Upper lobe of left lung (tissue), 4 donors: ENCODE data around the gene SORCS1.

Experiments
- EP300 ChIP-seq, 4 donors: sonication (generic); formaldehyde crosslinking; IDR thresholded peaks; one replicate each; pipeline ENCODE4 v1.5.1; 2017; ENCODE audit warnings: antibody characterized with exemption in 4 of 4, control low read depth in 2 of 4
- POLR2A ChIP-seq, 4 donors: fragments of 450-650 bp; IDR thresholded peaks; one replicate each; pipeline ENCODE4 v1.5.1; 2016 to 2017; ENCODE audit warnings: antibody characterized with exemption in 4 of 4, mild to moderate bottlenecking in 2 of 4
- TF ChIP-seq, protein P1 (sequence below), 6 experiments: fragments of 450-650 bp in 4 of 6; fragments of 200-600 bp in 2 of 6; sonication (generic) in 2 of 6; IDR thresholded peaks; one replicate each; pipeline ENCODE4 v1.5.1; 2016 to 2019; ENCODE audit warnings: antibody characterized with exemption in 6 of 6

DNA sequence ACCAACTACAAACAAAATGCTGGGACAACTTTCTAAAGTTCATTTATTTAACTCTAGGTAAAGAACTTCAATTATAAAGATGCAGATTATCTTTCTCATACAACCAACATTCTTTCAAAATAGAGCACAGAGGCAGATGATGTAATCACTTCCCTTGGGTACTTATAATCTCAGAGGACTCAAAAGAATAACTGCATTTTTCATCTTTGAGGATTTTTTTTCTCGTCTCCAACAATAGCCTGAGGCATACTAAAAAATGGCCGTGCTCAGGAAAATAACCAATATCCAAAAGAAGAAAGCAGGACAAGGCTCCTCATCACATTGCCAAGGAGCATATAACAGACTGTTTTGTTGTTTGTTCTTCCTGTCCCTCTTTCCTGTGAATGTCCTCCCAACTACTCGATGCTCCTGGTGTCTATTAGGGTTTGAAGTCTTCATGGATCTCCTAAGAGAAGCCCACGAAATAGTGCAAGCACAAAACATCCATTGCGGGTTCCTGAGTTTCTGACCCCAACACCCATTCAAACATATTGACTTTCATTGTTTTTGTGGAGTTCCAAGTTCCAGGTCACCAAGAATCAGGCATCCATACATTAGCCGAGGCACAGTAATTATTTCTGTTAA is 182.9 kb downstream of the SORCS1 start:
- TF ChIP-seq, protein P1, sequence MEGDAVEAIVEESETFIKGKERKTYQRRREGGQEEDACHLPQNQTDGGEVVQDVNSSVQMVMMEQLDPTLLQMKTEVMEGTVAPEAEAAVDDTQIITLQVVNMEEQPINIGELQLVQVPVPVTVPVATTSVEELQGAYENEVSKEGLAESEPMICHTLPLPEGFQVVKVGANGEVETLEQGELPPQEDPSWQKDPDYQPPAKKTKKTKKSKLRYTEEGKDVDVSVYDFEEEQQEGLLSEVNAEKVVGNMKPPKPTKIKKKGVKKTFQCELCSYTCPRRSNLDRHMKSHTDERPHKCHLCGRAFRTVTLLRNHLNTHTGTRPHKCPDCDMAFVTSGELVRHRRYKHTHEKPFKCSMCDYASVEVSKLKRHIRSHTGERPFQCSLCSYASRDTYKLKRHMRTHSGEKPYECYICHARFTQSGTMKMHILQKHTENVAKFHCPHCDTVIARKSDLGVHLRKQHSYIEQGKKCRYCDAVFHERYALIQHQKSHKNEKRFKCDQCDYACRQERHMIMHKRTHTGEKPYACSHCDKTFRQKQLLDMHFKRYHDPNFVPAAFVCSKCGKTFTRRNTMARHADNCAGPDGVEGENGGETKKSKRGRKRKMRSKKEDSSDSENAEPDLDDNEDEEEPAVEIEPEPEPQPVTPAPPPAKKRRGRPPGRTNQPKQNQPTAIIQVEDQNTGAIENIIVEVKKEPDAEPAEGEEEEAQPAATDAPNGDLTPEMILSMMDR (IDR thresholded peaks at IDR 0.05) = no peak
- TF ChIP-seq POLR2A (IDR thresholded peaks at IDR 0.05) (no peak), EP300 (IDR thresholded peaks at IDR 0.05) (no peak)
